Astrocyte (in vitro differentiated cells and primary cell): ENCODE measurements around the gene WSCD1. TPM values are rescaled to one million over a fixed set of nuclear protein-coding genes. Genes with fewer than 3 reads are reported as not detected.

Experiments used
- DNase-seq: peaks from one replicate; pipeline ENCODE4 v3.0.0-alpha.2; 2010; ENCODE audit warnings: low read depth
- FAIRE-seq: peaks from 2 replicates; lab custom pipeline; 2011; peaks lifted over from hg19 to GRCh38; lab: Jason Lieb, UNC
- H2AFZ ChIP-seq: 2 replicates; pipeline ENCODE4 v1.6.0; 2012; ENCODE audit warnings: low read depth, low read length, inconsistent platforms
- H3K27ac ChIP-seq: 2 replicates; pipeline ENCODE4 v1.5.1; 2011; ENCODE audit warnings: low read depth, low read length, inconsistent platforms
- H3K27me3 ChIP-seq: 2 replicates; pipeline ENCODE4 v1.6.0; 2011; ENCODE audit warnings: low read length, inconsistent platforms; ENCODE audit not compliant: insufficient read depth
- H3K36me3 ChIP-seq: 2 replicates; pipeline ENCODE4 v1.5.1; 2011; ENCODE audit warnings: low read length, inconsistent platforms; ENCODE audit not compliant: insufficient read depth
- H3K4me1 ChIP-seq: 2 replicates; pipeline ENCODE4 v1.5.1; 2011; ENCODE audit warnings: low read length, inconsistent platforms; ENCODE audit not compliant: insufficient read depth
- H3K4me2 ChIP-seq: 2 replicates; pipeline ENCODE4 v1.6.0; 2012; ENCODE audit warnings: low read length, inconsistent platforms
- H3K4me3 ChIP-seq: 2 replicates; pipeline ENCODE4 v1.5.1; 2011; ENCODE audit warnings: low read depth, mild to moderate bottlenecking, low read length, inconsistent platforms; ENCODE audit not compliant: insufficient read depth
- H3K79me2 ChIP-seq: 2 replicates; pipeline ENCODE4 v1.6.0; 2012; ENCODE audit warnings: mild to moderate bottlenecking, low read length, inconsistent platforms; ENCODE audit not compliant: insufficient read depth
- H3K9ac ChIP-seq: 2 replicates; pipeline ENCODE4 v1.6.0; 2012; ENCODE audit warnings: mild to moderate bottlenecking, low read length, inconsistent platforms
- H3K9me3 ChIP-seq: 2 replicates; pipeline ENCODE4 v1.5.1; 2012; ENCODE audit warnings: low read depth, mild to moderate bottlenecking, low read length, inconsistent platforms; ENCODE audit not compliant: insufficient read depth
- H4K20me1 ChIP-seq: 2 replicates; pipeline ENCODE4 v1.6.0; 2012; ENCODE audit warnings: low read length, inconsistent platforms; ENCODE audit not compliant: insufficient read depth
- H3K27ac Mint-ChIP-seq: one replicate; pipeline ENCODE4 v1.8.0; 2021; ENCODE audit warnings: mild to moderate bottlenecking, mixed read lengths; ENCODE audit not compliant: unreplicated experiment
- H3K27me3 Mint-ChIP-seq: one replicate; pipeline ENCODE4 v1.8.0; 2021; ENCODE audit warnings: low read depth, mixed read lengths; ENCODE audit not compliant: unreplicated experiment
- H3K36me3 Mint-ChIP-seq: one replicate; pipeline ENCODE4 v1.8.0; 2021; ENCODE audit warnings: low read depth, mixed read lengths; ENCODE audit not compliant: unreplicated experiment
- H3K4me1 Mint-ChIP-seq: one replicate; pipeline ENCODE4 v1.8.0; 2021; ENCODE audit warnings: low read depth, mixed read lengths; ENCODE audit not compliant: unreplicated experiment
- H3K4me3 Mint-ChIP-seq: one replicate; pipeline ENCODE4 v1.8.0; 2021; ENCODE audit warnings: mild to moderate bottlenecking, moderate library complexity, mixed read lengths; ENCODE audit not compliant: unreplicated experiment
- H3K9me3 Mint-ChIP-seq: one replicate; pipeline ENCODE4 v1.8.0; 2021; ENCODE audit warnings: mild to moderate bottlenecking, mixed read lengths; ENCODE audit not compliant: unreplicated experiment
- CTCF ChIP-seq: IDR thresholded peaks from 2 replicates; pipeline ENCODE4 v1.5.1; 2011; ENCODE audit warnings: low read depth, mild to moderate bottlenecking, inconsistent platforms, low read length, moderate library complexity; ENCODE audit not compliant: insufficient read depth
- EZH2 ChIP-seq: IDR thresholded peaks from 2 replicates; pipeline ENCODE4 v1.6.1; 2012; ENCODE audit warnings: mild to moderate bottlenecking, low read length, inconsistent platforms; ENCODE audit not compliant: insufficient read depth
- total RNA-seq: library from RNA; stranded (reverse); gene quantifications from 2 replicates; pipeline ENCODE4 v1.2.1, GENCODE V29; 2021

Gene WSCD1
- total RNA-seq, 1 donor from 2014 or later = 3.9 TPM

DNA sequence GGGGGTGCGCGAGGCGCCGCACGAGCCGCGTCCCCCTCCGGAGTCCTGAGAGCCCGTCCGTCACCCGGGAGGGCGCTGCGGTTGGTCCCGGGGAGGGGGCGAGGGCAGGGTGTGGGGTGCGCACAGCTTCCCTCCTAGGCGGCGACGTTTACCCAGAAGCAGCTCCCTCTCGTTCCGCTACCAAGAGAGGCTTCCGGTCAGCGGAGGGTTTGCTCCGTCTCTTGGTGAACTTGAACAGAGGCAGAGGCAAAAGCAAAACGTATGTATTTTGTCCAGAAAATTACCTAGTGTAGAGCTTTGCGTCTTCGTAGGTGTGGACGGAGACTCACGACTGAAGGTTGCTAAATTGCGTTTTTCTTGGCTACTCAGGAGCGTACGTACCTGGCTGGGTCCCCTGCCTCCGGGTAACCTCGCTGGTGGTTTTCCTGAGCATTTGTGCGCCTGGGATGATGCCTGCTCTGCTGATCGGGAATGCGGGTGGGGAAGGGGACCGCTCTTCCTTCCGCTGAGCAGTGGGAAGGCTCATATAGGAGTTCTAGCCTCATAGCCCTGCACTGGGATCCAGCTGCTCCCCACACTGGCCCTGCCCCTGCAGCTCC is 833 bp downstream of the WSCD1 start:
- H3K27ac ChIP-seq = no peak overlapping the region

DNA sequence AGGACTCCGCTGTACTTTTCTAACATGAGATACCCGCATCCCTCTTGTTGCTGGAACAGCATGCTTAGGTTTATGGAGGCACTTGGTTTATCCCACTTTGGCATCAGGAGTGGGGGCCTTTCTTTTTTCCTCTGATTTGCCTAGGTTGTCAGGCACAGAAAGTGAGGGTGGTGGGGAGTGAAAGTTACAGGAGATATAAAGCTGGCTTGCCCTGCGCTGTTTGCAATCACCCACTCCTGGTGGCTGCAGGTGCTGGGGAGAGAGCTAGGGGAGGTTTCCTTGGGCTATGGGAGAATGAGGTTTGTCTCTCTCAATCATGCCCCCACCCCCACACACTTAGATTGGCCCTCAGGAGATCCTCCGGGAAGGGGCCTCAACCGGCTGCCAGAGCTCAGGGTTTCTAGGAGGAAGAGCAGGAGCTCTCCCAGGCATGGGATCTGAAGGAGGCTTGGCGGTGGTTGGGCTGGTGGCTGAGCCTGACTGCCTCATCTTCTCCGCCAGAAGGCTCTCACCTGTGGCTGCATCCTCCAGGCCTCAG is 1.4 kb downstream of the WSCD1 start:
- Histone ChIP-seq H3K9me3 (no peaks in the 10 kb centered on the region), H3K79me2 (no peaks in the 10 kb centered on the region), H3K36me3 (no peaks in the 10 kb centered on the region), H3K27ac (no peak overlapping the region), H3K4me1 (peaks cover 2% of the 10 kb centered on the region), H3K4me2 (peak overlapping the region; percentile 81), H4K20me1 (peaks cover 12% of the 10 kb centered on the region), H3K4me3 (peak overlapping the region; percentile 25), H3K9ac (no peak overlapping the region), H3K27me3 (peaks cover 34% of the 10 kb centered on the region), H2AFZ (peak overlapping the region; percentile 66)
- peaks cover 43% of the 10 kb centered on the region for H3K27me3 Mint-ChIP-seq
- no peaks in the 10 kb centered on the region for H3K9me3 Mint-ChIP-seq
- FAIRE-seq (no peak), DNase-seq (no peak)
- TF ChIP-seq EZH2 (no peak), CTCF (no peak)
- no peaks in the 10 kb centered on the region for H3K36me3 Mint-ChIP-seq
- H3K27ac Mint-ChIP-seq = no peak overlapping the region
- peak overlapping the region; percentile 82 for H3K4me3 Mint-ChIP-seq
- H3K4me1 Mint-ChIP-seq = peaks cover 8% of the 10 kb centered on the region

More for the DNA sequence above, 833 bp downstream of the WSCD1 start:
- Mint-ChIP-seq H3K4me1 (peaks cover 9% of the 10 kb centered on the region), H3K36me3 (no peaks in the 10 kb centered on the region), H3K27ac (no peak overlapping the region), H3K9me3 (no peaks in the 10 kb centered on the region), H3K4me3 (peak overlapping the region; percentile 82), H3K27me3 (peaks cover 40% of the 10 kb centered on the region)
- Histone ChIP-seq H3K4me2 (peak overlapping the region; percentile 81), H4K20me1 (peaks cover 12% of the 10 kb centered on the region), H3K4me1 (peaks cover 2% of the 10 kb centered on the region), H3K9ac (no peak overlapping the region), H3K9me3 (no peaks in the 10 kb centered on the region), H3K27me3 (peaks cover 34% of the 10 kb centered on the region), H3K79me2 (no peaks in the 10 kb centered on the region), H3K36me3 (no peaks in the 10 kb centered on the region), H2AFZ (peak overlapping the region; percentile 66), H3K4me3 (peak overlapping the region; percentile 25)
- DNase-seq = no peak
- TF ChIP-seq CTCF (no peak), EZH2 (peak; percentile 75)
- FAIRE-seq = no peak

DNA sequence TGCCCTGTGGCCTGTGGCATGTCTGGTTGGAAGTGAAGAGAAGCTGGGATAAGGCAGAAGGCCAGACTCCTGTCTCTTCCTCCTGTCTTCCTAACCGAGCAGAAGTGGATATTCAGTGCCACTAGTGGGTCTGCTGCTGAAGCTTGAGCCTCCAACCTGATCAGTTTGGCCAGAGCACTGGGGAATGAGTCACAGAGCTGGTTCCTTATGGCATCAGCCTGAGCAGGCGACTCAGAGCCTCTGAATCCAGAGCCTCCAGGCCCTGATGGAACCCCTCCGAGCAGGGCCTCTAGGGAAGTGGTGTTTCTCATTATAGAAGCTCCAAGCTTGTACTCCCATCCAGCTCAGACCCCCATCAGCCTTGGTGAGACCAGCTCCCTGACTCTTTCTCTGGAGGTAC is 2.0 kb downstream of the WSCD1 start:
- peaks cover 2% of the 10 kb centered on the region for H3K4me1 ChIP-seq
- TF ChIP-seq EZH2 (no peak), CTCF (no peak)
- H3K4me3 Mint-ChIP-seq = peak overlapping the region; percentile 27

More for the DNA sequence above, 2.0 kb downstream of the WSCD1 start:
- Histone ChIP-seq H3K9ac (no peak overlapping the region), H2AFZ (no peak overlapping the region), H3K27ac (no peak overlapping the region), H3K36me3 (no peaks in the 10 kb centered on the region), H3K4me2 (no peak overlapping the region), H3K4me3 (no peak overlapping the region), H3K9me3 (no peaks in the 10 kb centered on the region), H4K20me1 (peaks cover 12% of the 10 kb centered on the region), H3K79me2 (no peaks in the 10 kb centered on the region), H3K27me3 (peaks cover 34% of the 10 kb centered on the region)
- H3K27ac Mint-ChIP-seq = no peak overlapping the region
- no peak for FAIRE-seq
- H3K36me3 Mint-ChIP-seq = no peaks in the 10 kb centered on the region
- peaks cover 43% of the 10 kb centered on the region for H3K27me3 Mint-ChIP-seq
- no peaks in the 10 kb centered on the region for H3K9me3 Mint-ChIP-seq
- no peak for DNase-seq
- H3K4me1 Mint-ChIP-seq = peaks cover 7% of the 10 kb centered on the region
